ENCODE measurements around the gene CRB1.

DNA sequence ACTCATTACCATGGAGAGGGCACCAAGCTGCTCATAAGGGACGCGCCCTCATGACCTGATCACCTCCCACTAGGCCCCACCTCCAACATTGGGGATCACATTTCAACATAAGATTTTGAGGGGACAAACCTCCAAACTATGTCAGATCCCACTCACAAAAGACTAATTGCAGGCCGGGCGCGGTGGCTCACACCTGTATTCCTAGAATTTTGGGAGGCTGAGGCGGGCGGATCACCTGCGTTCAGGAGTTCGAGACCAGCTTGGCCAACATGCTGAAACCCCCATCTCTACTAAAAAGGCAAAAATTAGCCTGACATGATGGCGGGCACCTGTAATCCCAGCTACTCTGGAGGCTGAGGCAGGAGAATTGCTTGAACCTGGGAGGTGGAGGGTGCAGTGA is 228.7 kb downstream of the CRB1 start:
- TF ChIP-seq, protein P1, sequence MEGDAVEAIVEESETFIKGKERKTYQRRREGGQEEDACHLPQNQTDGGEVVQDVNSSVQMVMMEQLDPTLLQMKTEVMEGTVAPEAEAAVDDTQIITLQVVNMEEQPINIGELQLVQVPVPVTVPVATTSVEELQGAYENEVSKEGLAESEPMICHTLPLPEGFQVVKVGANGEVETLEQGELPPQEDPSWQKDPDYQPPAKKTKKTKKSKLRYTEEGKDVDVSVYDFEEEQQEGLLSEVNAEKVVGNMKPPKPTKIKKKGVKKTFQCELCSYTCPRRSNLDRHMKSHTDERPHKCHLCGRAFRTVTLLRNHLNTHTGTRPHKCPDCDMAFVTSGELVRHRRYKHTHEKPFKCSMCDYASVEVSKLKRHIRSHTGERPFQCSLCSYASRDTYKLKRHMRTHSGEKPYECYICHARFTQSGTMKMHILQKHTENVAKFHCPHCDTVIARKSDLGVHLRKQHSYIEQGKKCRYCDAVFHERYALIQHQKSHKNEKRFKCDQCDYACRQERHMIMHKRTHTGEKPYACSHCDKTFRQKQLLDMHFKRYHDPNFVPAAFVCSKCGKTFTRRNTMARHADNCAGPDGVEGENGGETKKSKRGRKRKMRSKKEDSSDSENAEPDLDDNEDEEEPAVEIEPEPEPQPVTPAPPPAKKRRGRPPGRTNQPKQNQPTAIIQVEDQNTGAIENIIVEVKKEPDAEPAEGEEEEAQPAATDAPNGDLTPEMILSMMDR (IDR thresholded peaks at IDR 0.05 in 4 of 5, conservative IDR thresholded peaks at IDR 0.05 in 1 of 5) = no peak
- TF ChIP-seq POLR2A (IDR thresholded peaks at IDR 0.05) = no peak
